Activated T-helper 1 cell treated with anti-CD3 and anti-CD28 coated beads, Interleukin-12 subunit alpha, Interleukin-12 subunit beta, Interleukin-2, Interleukin-4 antibody, amounts not matched to agents 30 ng/mL and 10 ng/mL and 1 ng/mL, durations not matched to agents 14 hours and 24 hours and 36 hours (primary cell): Measurements from ENCODE around the gene PCSK4. TPM values are rescaled to one million over a fixed set of nuclear protein-coding genes. Genes with fewer than 3 reads are reported as not detected.

Experiments used
- DNase-seq: peaks from one replicate; pipeline ENCODE4 v3.0.0; 2021; ENCODE audit warnings: low spot score
- H3K27ac Mint-ChIP-seq: one replicate; pipeline ENCODE4 v1.8.0; 2021; ENCODE audit warnings: mild to moderate bottlenecking, mixed read lengths
- H3K27me3 Mint-ChIP-seq: one replicate; pipeline ENCODE4 v1.8.0; 2022; ENCODE audit warnings: mild to moderate bottlenecking, moderate library complexity, mixed read lengths; ENCODE audit not compliant: insufficient read depth
- H3K36me3 Mint-ChIP-seq: one replicate; pipeline ENCODE4 v1.8.0; 2021; ENCODE audit warnings: low read depth, mixed read lengths
- H3K4me1 Mint-ChIP-seq: one replicate; pipeline ENCODE4 v1.8.0; 2021; ENCODE audit warnings: low read depth, mixed read lengths
- H3K4me3 Mint-ChIP-seq: one replicate; pipeline ENCODE4 v1.8.0; 2021; ENCODE audit warnings: mild to moderate bottlenecking, moderate library complexity, mixed read lengths
- H3K9me3 Mint-ChIP-seq: one replicate; pipeline ENCODE4 v1.8.0; 2021; ENCODE audit warnings: mixed read lengths
- intact Hi-C: fragments of 100-400 bp; cut with micrococcal nuclease; formaldehyde crosslinking; loops from one replicate; pipeline ENCODE4 v1.15.1; 2024
- total RNA-seq: library from RNA; stranded (reverse); gene quantifications from 2 replicates; pipeline ENCODE4 v1.2.3, GENCODE V29; 2022

Gene PCSK4
- total RNA-seq, 1 donor from 2014 or later, result 0.26 TPM

GRCh38 chr19:1435378-1435989, 54.7 kb downstream of the PCSK4 start:
- Mint-ChIP-seq H3K36me3 (peaks cover 22% of the 10 kb centered on the region), H3K4me3 (no peak overlapping the region)
- intact Hi-C loops, result no loop called here

GRCh38 chr19:1434577-1435060, 55.5 kb downstream of the PCSK4 start:
- DNase-seq, result no peak
- H3K4me3 Mint-ChIP-seq, result no peak overlapping the region
- no peaks in the 10 kb centered on the region for H3K4me1 Mint-ChIP-seq
- H3K36me3 Mint-ChIP-seq, result peaks cover 16% of the 10 kb centered on the region
- H3K27ac Mint-ChIP-seq, result no peak overlapping the region
- intact Hi-C loops, result no loop called here
- H3K27me3 Mint-ChIP-seq, result no peaks in the 10 kb centered on the region
- no peaks in the 10 kb centered on the region for H3K9me3 Mint-ChIP-seq

More at GRCh38 chr19:1435378-1435989, 54.7 kb downstream of the PCSK4 start:
- no peaks in the 10 kb centered on the region for H3K9me3 Mint-ChIP-seq
- H3K27me3 Mint-ChIP-seq, result no peaks in the 10 kb centered on the region
- no peaks in the 10 kb centered on the region for H3K4me1 Mint-ChIP-seq
- no peak for DNase-seq
- no peak overlapping the region for H3K27ac Mint-ChIP-seq

DNA sequence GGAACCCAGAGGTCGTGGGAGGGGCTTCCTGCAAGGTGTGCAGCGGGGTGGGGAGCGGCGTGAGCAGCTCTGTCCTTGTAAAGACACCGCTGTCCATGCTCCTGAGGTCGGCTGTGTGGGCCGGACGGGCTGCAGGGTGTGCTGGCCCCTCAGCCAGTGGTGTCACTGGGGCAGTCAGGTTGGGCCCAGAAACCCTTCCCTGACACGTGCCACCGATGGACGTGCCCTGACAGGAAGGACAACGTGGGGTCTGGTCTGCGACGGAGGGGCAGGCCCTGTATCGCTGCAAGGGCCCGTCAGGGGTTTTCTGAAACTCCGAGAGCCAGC, 56.1 kb downstream of the PCSK4 start:
- Mint-ChIP-seq H3K36me3 (peaks cover 13% of the 10 kb centered on the region), H3K4me1 (no peaks in the 10 kb centered on the region), H3K9me3 (no peaks in the 10 kb centered on the region), H3K4me3 (no peak overlapping the region), H3K27ac (no peak overlapping the region), H3K27me3 (no peaks in the 10 kb centered on the region)
- no peak for DNase-seq
- intact Hi-C loops, result no loop called here

GRCh38 chr19:1433119-1434039, 56.8 kb downstream of the PCSK4 start:
- Mint-ChIP-seq H3K27ac (no peak overlapping the region), H3K27me3 (no peaks in the 10 kb centered on the region), H3K4me3 (no peak overlapping the region), H3K4me1 (no peaks in the 10 kb centered on the region), H3K9me3 (no peaks in the 10 kb centered on the region), H3K36me3 (peaks cover 12% of the 10 kb centered on the region)
- intact Hi-C loops, result no loop called here
- DNase-seq, result no peak

DNA sequence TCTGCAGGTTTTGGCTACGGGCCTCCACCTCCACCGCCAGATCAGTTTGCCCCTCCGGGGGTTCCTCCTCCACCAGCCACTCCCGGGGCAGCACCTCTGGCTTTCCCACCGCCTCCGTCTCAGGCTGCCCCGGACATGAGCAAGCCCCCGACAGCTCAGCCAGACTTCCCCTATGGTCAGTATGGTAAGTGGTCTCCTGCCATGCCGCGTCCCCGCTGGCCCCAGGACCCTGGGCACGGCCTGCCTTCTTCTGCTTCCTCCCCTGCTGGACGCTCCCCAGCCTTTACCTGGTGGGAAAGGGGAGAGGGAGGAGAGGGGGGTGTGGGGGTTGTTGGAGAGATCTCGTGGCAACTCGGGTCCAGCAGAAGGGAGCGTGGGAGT, 57.7 kb downstream of the PCSK4 start:
- intact Hi-C loops, result no loop called here
- Mint-ChIP-seq H3K4me3 (no peak overlapping the region), H3K4me1 (no peaks in the 10 kb centered on the region), H3K27ac (no peak overlapping the region), H3K27me3 (no peaks in the 10 kb centered on the region), H3K36me3 (peaks cover 11% of the 10 kb centered on the region), H3K9me3 (no peaks in the 10 kb centered on the region)
- no peak for DNase-seq

DNA sequence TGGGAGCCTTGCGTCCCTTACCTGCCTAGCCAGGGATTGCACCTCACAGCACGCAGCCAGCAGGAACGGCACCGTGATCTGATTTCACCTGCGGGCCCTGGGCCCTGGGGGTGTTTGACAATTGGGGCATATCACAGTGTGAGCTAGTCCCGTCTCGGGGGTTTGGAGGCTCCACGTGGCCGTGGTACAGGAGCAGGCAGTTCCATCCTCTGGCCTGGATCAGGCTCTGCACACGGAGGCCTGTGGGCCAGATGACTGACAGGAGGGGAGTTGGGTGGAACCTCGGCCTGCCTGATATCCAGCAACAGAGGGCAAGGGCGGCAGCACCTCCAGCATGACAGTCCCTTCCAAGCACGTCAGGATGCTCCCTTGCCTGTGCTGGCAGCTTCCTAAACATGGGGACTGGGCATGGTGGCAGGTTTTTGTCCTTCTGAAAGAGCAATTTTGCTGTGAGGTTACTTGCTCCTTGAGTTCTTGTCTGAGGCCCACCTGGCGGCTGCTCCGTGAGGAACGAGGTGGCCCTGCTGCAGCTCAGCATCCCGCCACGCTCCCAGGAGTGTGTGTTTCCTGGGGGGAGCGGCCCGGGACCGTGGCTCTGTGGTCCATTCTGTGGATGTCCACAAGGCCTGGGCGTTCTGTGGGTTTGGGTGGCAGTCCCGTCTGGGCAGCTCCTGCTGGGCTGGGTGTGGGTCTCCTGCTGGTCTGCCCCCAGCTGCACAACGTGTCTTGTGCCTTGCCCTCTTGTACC, 58.2 kb downstream of the PCSK4 start:
- no peak for DNase-seq
- Mint-ChIP-seq H3K27me3 (no peaks in the 10 kb centered on the region), H3K4me3 (no peak overlapping the region), H3K27ac (no peak overlapping the region), H3K4me1 (no peaks in the 10 kb centered on the region), H3K9me3 (no peaks in the 10 kb centered on the region), H3K36me3 (peaks cover 11% of the 10 kb centered on the region)
- intact Hi-C loops, result no loop called here

Other genes starting within 250 kb of the PCSK4 start
- gene ATP5F1D, start 248.6 kb downstream of the PCSK4 start, total RNA-seq, result 234 and 239 TPM in 2 replicates
- gene MIDN, start 241.8 kb downstream of the PCSK4 start, total RNA-seq, result 87.6 and 91.6 TPM in 2 replicates
- 245 and 256 TPM in 2 replicates for gene CIRBP, start 221.0 kb downstream of the PCSK4 start, total RNA-seq
- gene FAM174C, start 214.8 kb downstream of the PCSK4 start, total RNA-seq, result 119 and 128 TPM in 2 replicates
- gene EFNA2, start 204.5 kb downstream of the PCSK4 start, total RNA-seq, result not detected in 2 replicates
- gene NDUFS7, start 106.4 kb downstream of the PCSK4 start, total RNA-seq, result 97.9 and 98.8 TPM in 2 replicates
- 21.7 and 22.3 TPM in 2 replicates for gene GAMT, start 88.8 kb downstream of the PCSK4 start, total RNA-seq
- 301 and 304 TPM in 2 replicates for gene DAZAP1, start 82.8 kb downstream of the PCSK4 start, total RNA-seq
- gene RPS15, start 52.0 kb downstream of the PCSK4 start, total RNA-seq, result 1,387 and 1,455 TPM in 2 replicates
- 0.16 and 0.17 TPM in 2 replicates for gene APC2, start 40.2 kb downstream of the PCSK4 start, total RNA-seq
- 37.1 and 38.5 TPM in 2 replicates for gene C19orf25, start 11.1 kb downstream of the PCSK4 start, total RNA-seq
- 1.4 TPM in 2 replicates for gene REEP6, start 831 bp upstream of the PCSK4 start, total RNA-seq
- 3.6 and 7.0 TPM in 2 replicates for gene ADAMTSL5, start 22.7 kb upstream of the PCSK4 start, total RNA-seq
- not detected in 2 replicates for gene PLK5, start 33.7 kb upstream of the PCSK4 start, total RNA-seq
- 14.6 and 15.0 TPM in 2 replicates for gene MEX3D, start 78.0 kb upstream of the PCSK4 start, total RNA-seq
- gene MBD3, start 102.5 kb upstream of the PCSK4 start, total RNA-seq, result 136 and 139 TPM in 2 replicates
- gene UQCR11, start 115.1 kb upstream of the PCSK4 start, total RNA-seq, result 171 and 176 TPM in 2 replicates
- gene TCF3, start 162.3 kb upstream of the PCSK4 start, total RNA-seq, result 163 and 172 TPM in 2 replicates